Activated CD4-positive, CD25-positive, alpha-beta regulatory T cell treated with anti-CD3 and anti-CD28 coated beads, Interleukin-2, amount 50 U/mL, for 24 hours (primary cell): ENCODE data around the gene PHKA2.
"Not testable (repeated sequence)": the region's sequence is repeated elsewhere in the genome, so short reads cannot be mapped to it uniquely, and the experiment has no call there.

ENCODE experiments used
- ATAC-seq, 2 donors: fragments of 150-1000 bp; cut with Tn5 transposase; one replicate each; pipeline ENCODE4 v1.10.0; 2021; ENCODE audit warnings: mild to moderate bottlenecking in 1 of 2, moderate library complexity in 1 of 2

Gene PHKA2

GRCh38 chrX:18983666-18984380, at the start of gene PHKA2:
PHKA2 (minus strand) TSS chrX:18984114; CDS start chrX:18983932, 182 bp downstream.
- peak; percentile 15 to 39 for ATAC-seq

- no peak for ATAC-seq
Observed at GRCh38 chrX:19030805-19031204, 46.9 kb upstream of the PHKA2 start.

GRCh38 chrX:19028560-19028959, 44.6 kb upstream of the PHKA2 start:
- no peak for ATAC-seq

GRCh38 chrX:19024366-19024765, 40.5 kb upstream of the PHKA2 start:
- ATAC-seq: no peak

- no peak for ATAC-seq
Observed at GRCh38 chrX:19019996-19020395, 36.1 kb upstream of the PHKA2 start.

- ATAC-seq: no peak
Observed at GRCh38 chrX:19017271-19017670, 33.4 kb upstream of the PHKA2 start.

GRCh38 chrX:19016614-19017013, 32.7 kb upstream of the PHKA2 start:
- not testable (repeated sequence) for ATAC-seq

GRCh38 chrX:19007868-19008267, 24.0 kb upstream of the PHKA2 start:
- no peak for ATAC-seq

- no peak for ATAC-seq
Observed at GRCh38 chrX:19007011-19007410, 23.1 kb upstream of the PHKA2 start.

GRCh38 chrX:19005909-19006308, 22.0 kb upstream of the PHKA2 start:
- ATAC-seq: no peak

- no peak for ATAC-seq
Observed at GRCh38 chrX:19003756-19004155, 19.8 kb upstream of the PHKA2 start.

GRCh38 chrX:18998653-18999052, 14.7 kb upstream of the PHKA2 start:
- no peak for ATAC-seq

- no peak for ATAC-seq
Observed at GRCh38 chrX:18997916-18998315, 14.0 kb upstream of the PHKA2 start.

GRCh38 chrX:18996536-18996935, 12.6 kb upstream of the PHKA2 start:
- no peak for ATAC-seq

GRCh38 chrX:18995221-18995620, 11.3 kb upstream of the PHKA2 start:
- no peak for ATAC-seq

- no peak for ATAC-seq
Observed at GRCh38 chrX:18994713-18995112, 10.8 kb upstream of the PHKA2 start.

GRCh38 chrX:18992829-18993228, 8.9 kb upstream of the PHKA2 start:
- no peak for ATAC-seq

GRCh38 chrX:18985186-18985435, 1.2 kb upstream of the PHKA2 start:
- no peak for ATAC-seq

GRCh38 chrX:18984381-18985185, 669 bp upstream of the PHKA2 start:
- peak; percentile 87 to 91 for ATAC-seq

- no peak for ATAC-seq
Observed at GRCh38 chrX:18981124-18981807, 2.6 kb downstream of the PHKA2 start.

GRCh38 chrX:18980262-18980661, 3.7 kb downstream of the PHKA2 start:
- ATAC-seq: not testable (repeated sequence)

GRCh38 chrX:18974993-18975392, 8.9 kb downstream of the PHKA2 start:
- ATAC-seq: no peak

- ATAC-seq: no peak
Observed at GRCh38 chrX:18973527-18974192, 10.3 kb downstream of the PHKA2 start.
